ENCODE results near the gene SLC25A15.
"Not testable (repeated sequence)": the region's sequence is repeated elsewhere in the genome, so short reads cannot be mapped to it uniquely, and the experiment has no call there.

Gene SLC25A15

DNA sequence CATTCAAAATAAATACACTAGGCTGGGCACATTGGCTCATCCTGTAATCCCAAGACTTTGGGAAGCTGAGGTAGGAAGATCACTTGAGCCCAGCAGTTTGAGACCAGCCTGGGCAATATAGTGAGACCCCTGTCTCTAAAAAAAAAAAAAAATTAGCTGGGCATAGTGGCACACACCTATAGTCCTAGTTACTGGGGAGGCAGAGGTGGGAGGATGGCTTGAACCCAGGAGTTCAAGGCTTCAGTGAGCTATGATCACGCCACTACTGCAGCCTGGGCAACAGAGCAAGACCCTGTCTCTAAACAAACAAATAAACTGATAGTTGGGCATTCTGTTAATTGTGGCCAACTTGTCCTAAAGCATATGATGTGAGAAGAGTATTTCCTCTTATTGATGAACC is 6.4 kb upstream of the SLC25A15 start:
- not testable (repeated sequence) for DNase-seq

DNA sequence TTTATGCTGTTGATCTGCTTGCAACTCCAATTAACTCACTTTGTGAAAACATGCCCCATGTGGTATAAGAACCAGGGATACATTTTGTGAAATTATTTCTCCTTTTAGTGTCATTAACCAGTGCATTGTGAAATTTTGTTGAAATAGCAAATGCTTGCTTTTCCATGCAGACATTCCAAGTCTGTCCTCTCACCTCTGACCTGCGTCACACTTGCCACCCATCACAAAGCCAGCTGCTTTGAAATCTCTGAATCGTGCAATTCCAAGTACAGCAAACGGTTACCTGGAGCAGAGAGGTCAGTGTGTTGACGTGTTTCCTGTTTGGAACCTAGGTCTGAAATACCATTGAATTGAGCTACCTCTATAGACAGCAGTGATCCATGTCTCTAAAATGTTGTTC is 4.9 kb upstream of the SLC25A15 start:
- DNase-seq, result no peak

DNA sequence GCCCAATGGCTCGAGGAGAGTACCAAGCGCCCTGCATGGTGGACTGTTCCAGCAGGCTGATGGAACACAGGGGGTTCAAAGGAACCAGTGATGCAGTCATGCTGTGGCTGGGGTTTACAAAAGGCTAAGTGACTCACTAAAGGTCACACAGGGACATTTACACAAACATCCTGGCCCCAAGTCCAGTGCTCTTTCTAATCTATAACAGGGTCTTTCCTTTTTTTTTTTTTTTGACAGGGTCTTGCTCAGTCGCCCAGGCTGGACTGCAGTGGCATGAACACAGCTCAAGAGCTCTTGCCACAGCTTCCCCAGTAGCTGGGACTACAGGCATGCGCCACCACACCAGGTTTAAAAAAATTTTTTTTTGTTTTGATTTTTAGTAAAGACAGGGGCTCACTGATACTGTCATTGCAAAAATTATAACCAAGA is 2.8 kb upstream of the SLC25A15 start:
- peak in 1 of 2 donors; percentile 43 for DNase-seq

DNA sequence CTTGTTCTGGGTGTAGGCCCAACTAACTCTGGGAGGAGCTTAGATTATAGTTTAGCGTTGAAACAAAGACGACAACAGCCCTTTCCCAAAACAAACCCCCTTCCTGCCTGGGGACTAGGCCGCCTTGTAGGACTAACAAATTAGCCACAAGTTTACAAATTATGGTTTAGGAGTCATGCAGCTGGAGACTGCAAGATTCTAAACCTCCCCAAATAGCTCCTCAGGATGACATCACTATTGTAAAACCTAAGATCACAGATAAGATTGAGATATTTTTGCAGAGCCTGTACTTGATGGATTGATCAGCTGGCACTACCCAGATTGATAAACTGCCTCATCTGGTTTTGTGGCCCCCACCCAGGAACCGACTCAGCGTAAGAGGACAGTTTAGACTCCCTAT is 2.3 kb upstream of the SLC25A15 start:
- no peak for DNase-seq

DNA sequence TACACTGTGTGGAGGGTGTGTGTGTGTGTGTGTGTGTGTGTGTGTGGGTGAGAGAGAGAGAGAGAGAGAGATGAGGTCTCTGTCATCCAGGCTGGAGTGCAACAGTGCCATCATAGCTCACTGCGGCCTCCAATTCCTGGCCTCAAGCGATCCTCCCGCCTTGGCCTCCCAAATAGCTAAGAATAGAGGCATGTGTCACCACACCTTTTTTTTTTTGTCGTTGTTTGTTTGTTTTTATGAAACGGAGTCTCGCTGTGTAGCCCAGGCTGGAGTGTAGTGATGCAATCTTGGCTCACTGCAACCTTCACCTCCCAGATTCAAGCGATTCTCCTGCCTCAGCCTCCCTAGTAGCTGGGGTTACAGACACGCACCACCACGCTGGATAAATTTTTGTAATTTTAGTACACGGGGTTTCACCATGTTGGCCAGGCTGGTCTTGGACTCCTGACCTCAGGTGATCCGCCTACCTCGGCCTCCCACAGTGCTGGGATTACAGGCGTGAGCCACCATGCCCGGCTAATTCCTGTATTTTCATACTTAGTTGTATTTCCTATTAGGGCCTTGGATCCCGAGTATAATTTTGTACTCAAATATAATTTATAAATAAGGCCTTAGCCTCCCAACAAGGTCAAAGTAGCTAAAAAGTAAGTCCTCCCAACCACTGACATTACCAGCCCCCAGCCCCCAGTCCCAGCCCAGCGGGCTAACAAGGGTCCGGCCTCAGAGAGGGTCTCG is 704 bp upstream of the SLC25A15 start:
- not testable (repeated sequence) for DNase-seq

DNA sequence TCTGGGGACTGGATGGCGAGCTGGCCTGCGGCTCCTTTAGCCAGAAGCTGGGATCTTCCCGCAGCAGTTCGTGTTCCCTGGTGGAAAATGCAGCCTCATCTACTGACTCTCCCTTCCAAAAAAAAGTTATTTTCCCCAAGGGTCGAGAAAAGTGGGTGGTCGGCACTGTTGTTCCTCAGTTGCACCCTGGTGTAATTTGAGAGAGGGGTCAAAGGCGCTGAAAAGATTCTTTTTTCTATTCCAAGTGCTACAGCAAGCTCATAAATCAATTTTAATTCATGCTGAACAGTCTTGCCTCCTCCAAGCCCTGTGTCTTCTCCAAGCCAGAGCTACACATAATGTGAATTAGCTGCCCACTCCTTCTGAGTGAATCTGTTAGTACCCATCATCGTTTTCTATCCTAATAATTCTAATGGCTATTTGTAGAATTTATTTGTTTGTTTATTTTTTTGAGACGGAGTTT is 774 bp downstream of the SLC25A15 start:
- no peak for DNase-seq

DNA sequence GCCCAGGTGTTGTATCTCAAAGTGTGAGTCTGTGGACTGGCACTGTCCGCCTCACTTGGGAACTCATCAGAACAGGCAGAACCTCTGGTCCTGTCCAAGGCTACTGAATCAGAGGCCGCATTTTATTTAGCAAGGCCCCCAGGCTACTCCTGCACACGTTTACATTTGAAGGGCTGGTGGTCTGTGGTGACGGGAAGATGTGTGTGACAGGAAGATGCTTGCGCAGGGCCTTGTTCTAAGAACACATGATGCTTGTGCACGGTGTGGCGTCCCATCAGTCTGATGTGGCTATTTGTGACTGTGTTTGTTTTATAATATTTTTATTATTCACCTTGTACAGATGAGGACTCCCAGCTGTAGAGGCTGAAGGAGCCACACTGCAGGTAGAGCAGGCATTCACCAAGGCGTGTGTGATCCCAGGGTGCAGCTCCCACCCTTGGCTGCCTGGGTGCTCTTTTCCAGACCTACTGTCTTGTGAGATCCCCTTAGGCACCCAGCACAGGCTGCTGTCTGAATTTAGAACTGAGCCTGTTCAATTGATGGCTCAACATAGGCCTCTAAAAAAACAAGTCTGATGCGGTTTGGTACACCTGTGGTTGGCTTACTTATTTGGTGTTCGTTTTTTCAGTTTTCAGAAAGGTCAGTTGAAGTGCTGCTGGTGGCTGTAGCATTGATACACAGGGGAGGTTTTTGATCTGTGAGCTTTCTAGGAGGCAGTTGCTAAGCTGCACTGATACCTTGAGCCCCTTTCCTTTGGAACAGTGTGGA is 3.1 kb downstream of the SLC25A15 start:
- DNase-seq, result no peak

DNA sequence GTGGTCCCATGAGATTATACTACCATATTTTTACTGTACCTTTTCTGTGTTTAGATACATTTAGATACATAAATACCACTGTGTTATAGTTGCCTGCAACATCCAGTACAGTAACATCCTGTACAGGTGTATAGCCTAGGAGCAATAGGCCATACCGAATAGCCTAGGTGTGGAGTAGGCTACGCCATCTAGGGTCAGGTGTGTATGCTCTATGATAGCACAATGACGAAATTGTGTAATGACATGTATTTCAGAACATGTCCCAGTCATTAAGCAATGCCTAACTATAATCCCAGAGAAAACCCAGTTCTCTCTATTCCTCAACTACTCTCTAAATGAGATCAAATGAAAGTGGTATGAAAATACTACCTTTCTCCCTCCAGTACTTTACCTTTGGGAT is 3.9 kb downstream of the SLC25A15 start:
- DNase-seq, result no peak

DNA sequence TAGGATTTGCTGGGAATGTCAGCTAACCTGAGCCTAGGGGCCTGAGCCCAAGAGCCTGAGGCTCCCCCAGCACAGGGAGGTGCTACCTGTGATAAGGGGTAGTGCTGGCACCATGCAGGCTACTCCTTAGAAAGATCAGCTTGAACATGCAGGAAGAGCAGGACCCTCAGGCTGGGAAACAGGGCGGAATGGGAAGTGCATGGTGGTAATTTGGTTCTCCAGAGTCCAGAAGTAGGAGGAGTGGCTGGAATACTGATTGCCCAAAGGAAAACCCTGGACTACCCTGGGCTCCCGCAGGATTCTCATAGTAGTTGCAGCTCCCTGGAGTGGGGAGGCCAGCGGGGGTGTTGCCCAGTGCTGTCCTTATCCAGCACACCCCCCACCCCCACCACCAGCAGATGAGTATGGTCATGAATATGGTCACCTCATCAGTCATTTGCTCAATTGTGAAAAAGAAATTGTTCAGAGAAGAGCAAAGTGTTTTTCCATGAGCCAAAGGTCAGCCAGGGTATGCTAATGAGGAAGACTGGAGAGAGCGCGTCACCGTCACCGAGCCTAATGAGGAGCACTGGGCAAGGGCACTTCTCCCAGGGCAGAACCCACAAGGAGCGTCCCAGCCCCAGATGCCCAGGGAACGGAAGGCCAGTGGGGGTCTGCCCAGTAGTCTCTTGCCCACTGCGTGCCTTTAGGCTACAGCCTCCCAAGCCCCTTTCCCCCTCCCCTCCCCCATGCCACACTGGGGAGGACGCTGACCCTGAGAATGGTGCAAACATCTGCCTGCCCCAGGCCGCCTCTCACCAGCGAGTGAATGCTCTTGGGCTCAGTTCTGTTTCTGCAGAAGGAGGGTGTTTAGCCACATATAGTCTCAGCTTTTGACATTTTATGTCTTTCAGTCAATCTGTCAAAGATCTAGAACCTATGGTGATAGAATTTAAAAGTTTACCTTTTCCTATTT is 5.3 kb downstream of the SLC25A15 start:
- DNase-seq, result no peak

DNA sequence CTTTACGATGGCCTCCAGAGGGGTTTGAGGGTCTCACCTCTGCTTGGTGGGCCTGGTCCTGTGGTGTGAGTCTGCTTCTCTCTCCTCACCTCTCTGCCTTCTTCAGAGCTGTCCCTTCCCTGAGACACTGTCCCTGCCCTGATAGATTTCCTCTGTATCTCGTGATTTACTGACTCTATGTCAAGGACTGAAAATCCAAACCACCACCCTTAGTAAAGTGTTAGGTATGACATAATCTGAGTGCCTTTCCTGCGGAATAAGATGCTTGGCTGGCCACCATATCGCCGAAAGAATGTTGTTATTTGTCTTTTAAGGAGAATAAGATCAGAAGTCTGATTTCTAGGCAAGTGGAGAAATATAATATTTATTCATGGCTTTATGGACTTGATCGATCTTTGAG is 7.2 kb downstream of the SLC25A15 start:
- DNase-seq, result no peak

DNA sequence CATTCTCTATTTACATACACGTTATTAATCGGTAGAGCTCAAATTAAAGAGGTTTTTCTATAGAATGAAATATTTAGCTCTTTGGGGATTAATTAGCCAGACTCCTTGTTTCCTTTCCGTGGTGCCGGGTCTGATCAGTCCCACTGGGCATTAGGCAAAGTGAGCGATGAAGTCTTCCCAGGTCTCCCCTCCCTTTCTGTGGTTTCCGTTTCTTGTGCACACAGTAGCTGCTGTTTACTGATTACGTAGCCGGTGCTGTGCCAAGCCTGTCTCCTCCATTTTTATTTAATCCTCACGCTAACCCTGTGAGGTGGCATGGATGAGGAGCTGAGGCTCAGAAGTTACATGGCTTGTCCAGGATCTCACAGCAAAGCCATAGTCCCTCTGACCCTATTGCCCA is 9.0 kb downstream of the SLC25A15 start:
- DNase-seq, result peak in 1 of 2 donors; percentile 13

DNA sequence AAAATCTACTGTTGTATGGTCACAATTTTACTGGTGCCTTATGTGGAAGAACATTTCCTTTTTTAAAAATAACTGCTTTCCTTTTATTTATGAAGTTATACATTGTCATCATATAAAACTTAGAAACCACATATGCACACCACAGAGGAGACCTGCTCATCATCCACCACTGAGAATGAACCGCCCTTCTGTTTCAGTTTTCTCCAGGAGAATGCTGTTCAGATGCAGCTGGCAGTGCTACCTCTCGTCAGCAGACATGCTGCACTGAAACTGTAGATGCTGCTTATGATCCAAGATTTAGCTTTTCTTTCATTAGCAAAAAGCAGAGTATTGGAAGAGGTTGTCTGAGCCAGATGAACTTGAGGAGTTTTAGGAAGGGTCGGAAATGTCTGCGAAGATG is 10.1 kb downstream of the SLC25A15 start:
- DNase-seq, result no peak

DNA sequence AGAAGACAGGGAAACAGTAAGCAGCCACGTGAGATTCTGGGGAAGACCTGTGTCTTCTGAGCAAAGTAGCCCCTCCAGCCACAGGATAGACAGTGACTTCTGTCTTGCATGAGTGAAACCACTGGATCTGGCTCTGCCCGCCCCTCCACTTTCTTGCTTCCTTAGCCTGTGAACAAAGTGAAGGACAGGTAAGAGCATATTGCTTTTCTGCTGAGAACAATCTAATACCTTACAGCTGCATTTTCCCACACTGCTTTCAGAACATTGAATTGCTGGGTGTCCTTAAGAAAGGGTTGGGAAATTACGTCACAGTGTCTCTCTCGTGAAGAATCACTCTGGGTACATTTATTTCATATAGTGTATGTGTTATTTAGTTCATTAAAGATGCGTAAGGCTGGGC is 11.1 kb downstream of the SLC25A15 start:
- no peak for DNase-seq

DNA sequence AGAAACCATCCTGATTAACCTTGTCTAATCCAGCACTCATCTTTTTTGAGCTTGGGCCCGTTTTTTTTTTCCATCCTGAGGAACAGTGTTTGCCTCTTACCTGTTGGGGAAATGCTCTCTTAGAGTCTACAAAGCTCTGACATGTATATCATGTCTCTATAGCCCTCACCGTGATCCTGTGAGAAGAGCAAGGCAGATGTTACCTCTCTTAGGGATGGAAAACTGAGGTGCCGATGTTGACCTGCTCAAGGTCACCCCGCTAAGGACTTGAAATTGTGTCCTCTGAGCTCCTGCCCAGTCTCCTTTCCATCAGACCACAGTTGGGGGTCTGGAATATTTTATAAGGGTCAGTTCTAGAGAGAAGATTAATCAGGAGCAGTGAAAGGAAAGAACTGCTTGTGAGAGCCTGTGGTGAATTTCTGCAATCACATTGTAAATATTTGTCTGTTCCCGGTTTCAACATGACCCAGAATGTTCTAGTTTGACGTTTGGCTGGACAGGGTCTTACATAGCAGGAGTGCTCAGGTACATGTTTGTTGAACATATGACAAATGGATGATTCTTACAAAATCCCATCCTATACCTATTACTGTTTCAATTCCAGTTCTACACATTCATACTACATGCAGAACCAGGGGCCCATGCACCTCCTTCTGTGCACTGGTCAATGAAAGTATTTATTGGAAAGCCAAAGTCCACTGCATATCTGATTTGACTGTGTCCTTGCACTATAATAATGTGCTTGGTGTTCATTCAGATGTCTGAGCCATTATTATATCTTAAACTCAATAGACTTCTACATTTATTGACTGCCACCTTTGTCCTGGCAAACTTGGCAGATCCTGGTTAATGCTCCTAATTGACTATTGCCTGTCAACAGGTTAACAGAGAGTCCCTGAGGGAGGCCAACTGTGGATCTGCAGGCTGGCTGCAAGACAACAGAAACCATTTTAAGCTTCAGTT is 12.1 kb downstream of the SLC25A15 start:
- no peak for DNase-seq

DNA sequence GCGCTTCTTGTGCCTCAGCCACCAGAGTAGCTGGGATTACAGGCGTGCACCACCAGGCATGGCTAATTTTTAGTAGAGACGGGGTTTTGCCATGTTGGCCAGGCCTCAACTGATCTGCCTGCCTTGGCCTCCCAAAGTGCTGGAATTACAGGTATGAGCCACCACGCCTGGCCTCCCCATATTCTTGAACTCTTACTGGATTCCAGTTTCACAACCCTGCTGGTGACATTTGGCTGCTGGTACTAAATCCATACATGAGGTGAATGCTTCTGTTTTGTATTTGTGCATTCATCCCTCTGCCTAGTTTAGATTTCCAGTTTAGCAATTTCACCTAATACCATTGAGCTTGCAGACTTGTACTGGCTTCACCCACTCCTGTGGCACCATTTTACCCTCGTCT is 13.9 kb downstream of the SLC25A15 start:
- DNase-seq, result no peak

DNA sequence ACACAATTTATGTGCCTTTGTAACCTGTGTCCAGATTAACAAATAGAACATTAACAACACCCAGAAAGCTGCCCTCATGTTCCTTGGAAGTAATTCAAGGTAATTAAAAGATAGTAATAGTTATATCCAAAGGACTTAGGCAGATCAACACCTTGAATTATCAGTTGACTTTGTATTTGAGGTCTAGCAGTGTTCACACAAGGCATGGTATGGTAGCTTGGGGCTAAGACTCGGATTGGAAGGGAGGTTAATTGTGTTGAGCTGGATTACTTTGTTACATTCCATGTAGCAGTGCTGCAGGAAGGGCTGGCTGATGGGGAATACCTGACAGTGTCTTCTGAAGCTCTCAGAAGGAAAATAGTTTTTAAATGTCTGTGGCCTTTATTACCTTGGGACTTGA is 16.8 kb downstream of the SLC25A15 start:
- no peak for DNase-seq

DNA sequence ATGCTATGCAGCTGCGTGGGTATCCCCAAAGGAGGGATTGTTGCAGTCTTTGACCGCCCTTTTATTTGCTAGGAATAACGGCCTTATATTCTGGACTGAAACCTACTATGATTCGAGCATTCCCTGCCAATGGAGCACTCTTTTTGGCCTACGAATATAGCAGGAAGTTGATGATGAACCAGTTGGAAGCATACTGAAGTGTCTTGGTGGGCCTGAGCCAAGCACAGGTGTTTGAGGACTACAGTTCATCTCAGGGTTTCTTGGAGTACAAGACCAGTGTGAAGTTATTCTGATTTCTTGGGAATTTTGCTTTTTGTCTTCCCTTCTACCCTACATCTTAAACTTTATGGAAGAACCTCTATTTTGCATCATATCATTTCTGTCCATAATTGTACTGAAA is 20.1 kb downstream of the SLC25A15 start:
- DNase-seq, result no peak

DNA sequence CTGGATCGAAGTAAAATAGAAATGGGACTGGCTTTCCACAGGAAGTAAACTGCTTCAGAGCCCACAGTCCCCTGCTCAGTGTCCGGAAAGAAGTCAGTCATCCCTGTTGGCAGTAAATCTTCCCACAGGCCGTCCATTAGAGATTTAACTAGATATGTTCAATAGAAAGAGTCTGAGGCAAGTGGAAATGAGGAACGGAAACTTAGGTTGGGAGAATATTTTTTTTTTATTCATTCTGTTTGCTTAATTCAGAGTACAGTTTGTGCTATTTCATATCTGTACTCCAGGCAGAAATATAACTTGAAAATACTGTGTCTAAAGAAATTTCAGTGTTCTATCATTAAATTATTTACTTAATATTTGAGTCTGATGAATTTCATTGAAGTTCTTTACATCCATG is 22.7 kb downstream of the SLC25A15 start:
- peak; percentile 15 to 28 for DNase-seq

DNA sequence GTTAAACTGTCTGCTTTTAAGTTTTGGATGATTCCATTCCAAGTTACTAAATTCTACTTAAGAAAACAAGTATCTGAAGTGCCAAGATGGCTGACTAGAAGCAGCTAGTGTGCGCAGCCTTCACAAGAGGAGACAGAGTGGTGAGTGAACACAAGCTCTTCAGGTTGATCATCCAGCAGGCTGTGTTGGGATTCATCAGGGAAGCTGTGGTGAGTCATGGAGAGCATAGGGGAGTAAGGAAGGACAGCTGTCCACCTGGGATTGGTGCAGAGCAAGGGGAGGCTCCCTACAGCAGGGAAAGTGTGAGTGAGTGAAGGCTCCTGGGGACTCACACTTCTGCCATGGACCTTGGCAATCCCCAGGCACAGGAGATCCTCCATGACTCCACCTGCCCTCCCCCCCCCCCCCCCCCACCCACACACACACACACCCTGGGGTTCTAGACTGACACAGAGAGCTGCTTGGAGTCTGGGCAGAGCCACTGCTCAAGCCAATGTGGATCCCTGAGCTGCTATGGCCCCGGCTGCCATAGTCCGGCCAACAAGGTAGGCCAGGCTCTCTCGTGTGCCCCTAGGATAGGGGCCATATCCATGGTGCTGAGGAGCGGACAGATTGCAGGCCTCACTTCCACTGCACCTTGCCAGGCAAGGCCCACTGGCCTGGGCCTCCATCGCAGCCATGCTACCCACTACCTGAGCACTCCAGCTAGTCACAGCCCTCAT is 23.5 kb downstream of the SLC25A15 start:
- DNase-seq, result no peak

DNA sequence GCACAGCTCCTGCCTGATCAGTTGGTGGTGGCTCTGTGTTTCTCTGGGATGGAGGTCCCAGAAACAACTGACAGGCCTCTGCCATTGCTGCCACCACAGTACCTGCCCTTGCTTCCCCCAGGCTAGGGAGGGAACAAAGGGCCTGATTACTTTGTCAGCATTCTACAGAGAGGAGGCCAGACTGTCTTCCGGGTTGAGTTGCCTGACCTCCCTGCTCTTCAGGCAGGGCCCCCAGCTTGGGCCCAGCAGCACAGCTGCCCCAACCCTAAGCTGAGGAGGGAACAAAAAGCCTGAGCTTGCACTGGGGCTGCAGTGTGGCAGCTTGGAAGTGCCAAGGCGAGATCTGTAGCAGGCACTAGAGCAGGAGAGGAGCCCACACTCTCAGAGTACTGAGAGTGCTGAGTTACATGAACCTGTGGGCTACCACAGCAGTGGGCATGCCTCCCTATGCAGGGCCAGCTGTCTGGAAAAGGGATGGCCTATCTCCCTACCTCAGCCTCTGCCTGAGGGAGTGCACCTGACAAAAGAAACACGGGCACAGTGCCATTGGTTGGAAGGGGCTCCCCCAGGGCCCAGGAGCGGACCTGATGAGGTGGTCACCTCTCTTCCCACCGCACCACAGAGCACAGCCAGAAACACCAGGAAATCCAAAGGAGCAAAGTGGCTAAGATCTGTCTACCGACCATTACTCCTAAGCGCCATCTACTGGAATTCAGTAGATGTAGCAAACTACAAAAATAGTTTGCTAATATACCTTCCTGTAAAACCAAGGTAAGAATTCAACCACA is 24.4 kb downstream of the SLC25A15 start:
- DNase-seq, result peak; percentile 30 to 47

Data from inflammatory macrophage (primary cell).